ENCODE measurements around the gene RABL6.

Gene RABL6

DNA sequence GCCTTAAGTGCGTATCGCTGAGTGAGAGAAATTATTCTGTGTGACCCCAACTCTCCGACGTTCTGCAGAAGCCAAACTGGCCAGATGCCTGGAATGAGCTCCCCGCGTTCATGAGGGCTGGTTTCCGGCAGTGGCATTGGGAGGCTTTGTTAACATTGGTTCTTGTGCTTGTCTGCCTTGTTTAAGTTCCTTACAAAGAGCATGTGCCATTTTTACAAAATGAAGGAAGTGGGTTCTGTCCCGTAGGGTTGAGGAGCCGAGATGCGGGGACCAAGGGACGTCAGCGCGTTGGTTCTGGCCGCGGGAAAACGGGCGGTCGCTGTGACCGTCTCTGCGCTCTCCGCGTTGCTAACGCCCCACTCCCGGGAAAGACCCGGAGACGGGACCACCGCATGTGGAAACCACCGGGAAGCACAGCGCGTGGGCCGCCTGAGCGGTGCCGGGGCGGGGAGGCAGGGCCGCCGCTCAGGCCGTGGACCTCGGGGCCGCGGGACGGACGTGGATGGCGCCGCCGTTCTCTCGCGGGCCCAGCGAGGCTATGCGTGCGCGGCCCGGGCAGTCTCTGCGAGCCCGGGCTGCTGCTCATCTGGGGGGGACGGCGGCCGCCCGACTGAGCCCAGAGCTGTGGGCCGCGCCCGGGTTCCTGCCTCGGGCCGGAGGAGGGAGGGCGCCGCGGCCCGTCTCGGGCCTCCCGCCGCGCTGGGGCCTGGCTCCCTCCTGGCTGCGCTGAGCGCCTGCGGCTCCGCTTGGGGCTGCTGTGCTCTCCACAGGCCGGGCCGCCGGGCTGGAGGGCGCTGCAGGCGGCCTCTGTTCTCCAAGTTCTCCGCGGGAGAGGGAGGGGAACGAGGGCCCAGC, 13.4 kb downstream of the RABL6 start:
- ATAC-seq: no peak
- TF ChIP-seq OSR1 (CRISPR knock-in tag; IDR thresholded peaks at IDR 0.05) (no peak), TOX (CRISPR knock-in tag; IDR thresholded peaks at IDR 0.05; ENCODE audit: borderline replicate concordance) (no peak), CSDC2 (CRISPR knock-in tag; IDR thresholded peaks at IDR 0.05) (no peak), ZFP3 (CRISPR knock-in tag; IDR thresholded peaks at IDR 0.05) (no peak), RARB (CRISPR knock-in tag; IDR thresholded peaks at IDR 0.05) (no peak), ZNF8 (CRISPR knock-in tag; IDR thresholded peaks at IDR 0.05) (no peak), ZNF70 (CRISPR knock-in tag; IDR thresholded peaks at IDR 0.05) (no peak), PPARA (CRISPR knock-in tag; IDR thresholded peaks at IDR 0.05; ENCODE audit: borderline replicate concordance) (no peak)
- TF ChIP-seq, protein P1, sequence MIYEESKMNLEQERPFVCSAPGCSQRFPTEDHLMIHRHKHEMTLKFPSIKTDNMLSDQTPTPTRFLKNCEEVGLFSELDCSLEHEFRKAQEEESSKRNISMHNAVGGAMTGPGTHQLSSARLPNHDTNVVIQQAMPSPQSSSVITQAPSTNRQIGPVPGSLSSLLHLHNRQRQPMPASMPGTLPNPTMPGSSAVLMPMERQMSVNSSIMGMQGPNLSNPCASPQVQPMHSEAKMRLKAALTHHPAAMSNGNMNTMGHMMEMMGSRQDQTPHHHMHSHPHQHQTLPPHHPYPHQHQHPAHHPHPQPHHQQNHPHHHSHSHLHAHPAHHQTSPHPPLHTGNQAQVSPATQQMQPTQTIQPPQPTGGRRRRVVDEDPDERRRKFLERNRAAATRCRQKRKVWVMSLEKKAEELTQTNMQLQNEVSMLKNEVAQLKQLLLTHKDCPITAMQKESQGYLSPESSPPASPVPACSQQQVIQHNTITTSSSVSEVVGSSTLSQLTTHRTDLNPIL (CRISPR knock-in tag; IDR thresholded peaks at IDR 0.05; ENCODE audit: low read depth): no peak

DNA sequence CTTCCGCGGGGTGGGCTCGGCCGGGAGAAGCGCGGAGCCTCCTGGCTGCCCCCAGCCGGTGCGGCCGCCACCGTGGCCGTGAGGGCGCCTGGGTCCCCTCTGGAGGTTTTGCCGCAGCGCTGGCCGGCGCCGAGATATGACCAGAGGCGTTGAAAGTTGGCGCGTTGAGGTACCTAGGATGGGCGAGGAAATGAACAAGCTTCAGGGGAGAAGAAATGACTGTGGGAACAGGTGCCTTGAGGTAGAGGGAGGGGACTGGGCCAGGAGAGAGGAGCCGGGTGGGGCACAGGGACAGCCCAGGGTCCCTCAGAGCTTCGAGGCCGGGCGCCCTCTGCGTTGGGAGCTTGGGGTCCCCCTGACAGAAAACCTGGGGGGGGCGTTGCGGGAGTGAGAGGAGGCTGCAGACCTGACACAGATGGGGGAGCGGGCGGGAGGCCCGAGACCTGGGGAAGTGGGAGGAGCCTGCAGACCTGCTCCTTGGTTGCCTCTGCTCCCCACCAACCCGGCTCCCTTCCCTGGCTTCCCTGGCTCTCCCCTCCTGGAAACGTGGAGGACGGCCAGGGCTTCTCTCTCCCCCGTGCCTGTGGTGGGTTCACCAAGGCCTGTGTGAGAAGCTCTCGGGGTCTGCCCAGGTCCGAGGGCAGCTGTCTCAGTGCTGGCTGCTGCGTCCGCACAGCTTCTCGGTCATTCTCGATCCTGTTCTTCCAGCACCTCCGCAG, 14.2 kb downstream of the RABL6 start:
- TF ChIP-seq ZFP30 (CRISPR knock-in tag; IDR thresholded peaks at IDR 0.05): no peak
- TF ChIP-seq, protein P2, sequence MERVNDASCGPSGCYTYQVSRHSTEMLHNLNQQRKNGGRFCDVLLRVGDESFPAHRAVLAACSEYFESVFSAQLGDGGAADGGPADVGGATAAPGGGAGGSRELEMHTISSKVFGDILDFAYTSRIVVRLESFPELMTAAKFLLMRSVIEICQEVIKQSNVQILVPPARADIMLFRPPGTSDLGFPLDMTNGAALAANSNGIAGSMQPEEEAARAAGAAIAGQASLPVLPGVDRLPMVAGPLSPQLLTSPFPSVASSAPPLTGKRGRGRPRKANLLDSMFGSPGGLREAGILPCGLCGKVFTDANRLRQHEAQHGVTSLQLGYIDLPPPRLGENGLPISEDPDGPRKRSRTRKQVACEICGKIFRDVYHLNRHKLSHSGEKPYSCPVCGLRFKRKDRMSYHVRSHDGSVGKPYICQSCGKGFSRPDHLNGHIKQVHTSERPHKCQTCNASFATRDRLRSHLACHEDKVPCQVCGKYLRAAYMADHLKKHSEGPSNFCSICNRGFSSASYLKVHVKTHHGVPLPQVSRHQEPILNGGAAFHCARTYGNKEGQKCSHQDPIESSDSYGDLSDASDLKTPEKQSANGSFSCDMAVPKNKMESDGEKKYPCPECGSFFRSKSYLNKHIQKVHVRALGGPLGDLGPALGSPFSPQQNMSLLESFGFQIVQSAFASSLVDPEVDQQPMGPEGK (CRISPR knock-in tag; IDR thresholded peaks at IDR 0.05; ENCODE audit: borderline replicate concordance): no peak
- no peak for TF ChIP-seq TOX (CRISPR knock-in tag; IDR thresholded peaks at IDR 0.05; ENCODE audit: borderline replicate concordance)
- TF ChIP-seq PPARA (CRISPR knock-in tag; IDR thresholded peaks at IDR 0.05; ENCODE audit: borderline replicate concordance): no peak
- TF ChIP-seq, protein P3, sequence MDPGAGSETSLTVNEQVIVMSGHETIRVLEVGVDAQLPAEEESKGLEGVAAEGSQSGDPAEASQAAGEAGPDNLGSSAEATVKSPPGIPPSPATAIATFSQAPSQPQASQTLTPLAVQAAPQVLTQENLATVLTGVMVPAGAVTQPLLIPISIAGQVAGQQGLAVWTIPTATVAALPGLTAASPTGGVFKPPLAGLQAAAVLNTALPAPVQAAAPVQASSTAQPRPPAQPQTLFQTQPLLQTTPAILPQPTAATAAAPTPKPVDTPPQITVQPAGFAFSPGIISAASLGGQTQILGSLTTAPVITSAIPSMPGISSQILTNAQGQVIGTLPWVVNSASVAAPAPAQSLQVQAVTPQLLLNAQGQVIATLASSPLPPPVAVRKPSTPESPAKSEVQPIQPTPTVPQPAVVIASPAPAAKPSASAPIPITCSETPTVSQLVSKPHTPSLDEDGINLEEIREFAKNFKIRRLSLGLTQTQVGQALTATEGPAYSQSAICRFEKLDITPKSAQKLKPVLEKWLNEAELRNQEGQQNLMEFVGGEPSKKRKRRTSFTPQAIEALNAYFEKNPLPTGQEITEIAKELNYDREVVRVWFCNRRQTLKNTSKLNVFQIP (CRISPR knock-in tag; IDR thresholded peaks at IDR 0.05; ENCODE audit: borderline replicate concordance, low read depth): no peak
- TF ChIP-seq ZNF8 (CRISPR knock-in tag; IDR thresholded peaks at IDR 0.05): no peak
- TF ChIP-seq SNAI2 (CRISPR knock-in tag; IDR thresholded peaks at IDR 0.05): no peak
- ATAC-seq: no peak

DNA sequence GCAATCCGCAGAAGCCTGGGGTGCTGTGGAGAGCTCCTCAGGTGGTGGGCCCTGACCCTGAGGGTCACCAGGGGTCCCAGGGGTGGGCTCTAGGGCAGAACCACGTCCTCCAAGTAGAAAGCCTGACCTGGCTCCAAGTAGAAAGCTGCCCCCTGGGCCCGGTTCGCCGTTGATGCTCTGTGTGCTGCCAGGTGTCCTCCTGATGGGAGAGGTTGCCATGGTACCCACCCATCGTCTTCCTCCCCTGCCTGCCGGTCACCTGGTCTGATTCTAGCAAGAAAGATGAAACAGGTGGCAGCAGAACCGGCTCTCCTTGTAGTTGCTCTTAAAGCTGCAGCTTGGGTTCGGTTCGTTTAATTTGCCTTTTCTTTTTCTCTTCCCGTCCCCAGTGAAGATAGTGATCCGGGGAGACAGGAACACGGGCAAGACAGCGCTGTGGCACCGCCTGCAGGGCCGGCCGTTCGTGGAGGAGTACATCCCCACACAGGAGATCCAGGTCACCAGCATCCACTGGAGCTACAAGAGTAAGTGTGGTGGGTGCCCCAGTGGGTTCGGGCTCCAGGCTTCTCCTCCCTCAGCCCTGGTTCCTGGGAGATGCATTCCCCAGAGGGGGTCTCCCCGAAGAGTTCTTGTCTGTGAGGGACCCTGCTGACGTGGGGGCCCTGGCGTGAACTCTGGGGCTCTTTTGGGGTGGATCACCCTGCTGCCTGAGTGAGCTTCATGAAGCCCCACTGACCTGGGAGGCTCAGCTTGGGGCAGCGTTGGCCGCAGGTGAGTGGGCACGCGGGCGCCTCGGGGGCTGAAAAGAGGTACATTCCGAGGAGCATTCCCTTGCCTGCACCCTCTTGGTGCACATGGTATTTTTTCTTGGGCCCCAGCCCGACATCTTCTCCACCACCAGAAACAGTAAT, 15.6 kb downstream of the RABL6 start:
- ATAC-seq: no peak
- TF ChIP-seq ZNF70 (CRISPR knock-in tag; IDR thresholded peaks at IDR 0.05) (no peak), RARB (CRISPR knock-in tag; IDR thresholded peaks at IDR 0.05) (no peak), OSR1 (CRISPR knock-in tag; IDR thresholded peaks at IDR 0.05) (no peak), TOX (CRISPR knock-in tag; IDR thresholded peaks at IDR 0.05; ENCODE audit: borderline replicate concordance) (no peak), PPARA (CRISPR knock-in tag; IDR thresholded peaks at IDR 0.05; ENCODE audit: borderline replicate concordance) (no peak), ARNTL (CRISPR knock-in tag; IDR thresholded peaks at IDR 0.05; ENCODE audit: borderline replicate concordance, low read depth) (no peak), ISL1 (CRISPR knock-in tag; IDR thresholded peaks at IDR 0.05) (no peak), TCF4 (CRISPR knock-in tag; IDR thresholded peaks at IDR 0.05; ENCODE audit: borderline replicate concordance) (no peak), BACH2 (CRISPR knock-in tag; IDR thresholded peaks at IDR 0.05; ENCODE audit: borderline replicate concordance) (no peak), ZFP3 (CRISPR knock-in tag; IDR thresholded peaks at IDR 0.05) (no peak)
- TF ChIP-seq, protein P3 (CRISPR knock-in tag; IDR thresholded peaks at IDR 0.05; ENCODE audit: borderline replicate concordance, low read depth): no peak

Data from SK-N-SH treated with all-trans-retinoic acid at 6 μM for 48 hours (cell line).